CD4-positive, alpha-beta T cell treated with Interleukin-17A for 4 hours (primary cell): ENCODE results near the gene PLBD2.
A peak's percentile ranks its signal among the peaks of the same experiment; 100 is the strongest.

Experiments
- DNase-seq: peaks from one replicate; pipeline ENCODE4 v3.0.0-alpha.2; 2020; ENCODE audit warnings: mixed read lengths

PLBD2 gene

GRCh38 chr12:113358381-113359132 lies at the start of gene PLBD2:
PLBD2 (plus strand) TSS chr12:113358587; CDS start chr12:113358601, 14 bp downstream.
- DNase-seq, result peak; percentile 97

GRCh38 chr12:113310489-113310888 lies 47.9 kb upstream of the PLBD2 start:
- DNase-seq, result peak; percentile 20

DNA sequence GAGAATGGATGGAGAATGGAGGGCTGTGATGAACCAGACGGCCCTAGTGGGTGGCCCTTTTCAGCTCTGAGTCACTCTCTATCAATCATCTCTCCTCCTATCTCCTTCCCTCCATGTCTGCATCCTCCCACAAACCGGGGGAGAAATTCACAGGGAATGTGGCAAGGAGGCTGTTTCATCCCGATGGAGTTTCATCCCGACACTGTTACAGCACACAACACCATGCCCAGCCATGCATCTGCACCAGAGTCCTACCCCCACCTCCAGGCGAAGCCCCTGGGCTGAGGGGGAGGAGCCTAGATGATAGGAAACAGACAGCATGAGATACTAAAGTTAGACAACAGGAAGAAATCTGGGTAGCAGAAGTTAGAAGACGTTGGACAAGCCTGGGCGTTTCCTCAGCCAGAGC lies 44.3 kb upstream of the PLBD2 start:
- no peak for DNase-seq

DNA sequence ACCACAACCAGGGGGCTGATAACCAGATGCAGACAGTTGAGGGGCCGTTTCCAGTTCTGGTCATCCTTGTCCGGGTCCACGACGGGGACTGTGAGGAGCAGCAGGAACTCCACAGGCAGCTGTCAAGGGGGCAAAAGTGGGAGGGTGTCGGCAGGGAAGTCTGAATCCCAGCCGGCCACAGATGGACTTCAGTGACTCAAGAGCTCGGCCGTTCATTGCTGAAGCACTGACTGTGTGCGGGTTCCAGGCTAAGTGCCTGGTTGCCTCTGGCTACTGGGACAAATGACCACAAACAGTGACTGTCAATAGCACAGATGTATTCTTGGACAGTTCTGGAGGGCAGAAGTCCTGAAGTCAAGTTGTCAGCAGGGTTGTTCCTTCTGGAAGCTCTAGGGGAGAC lies 43.0 kb upstream of the PLBD2 start:
- no peak for DNase-seq

DNA sequence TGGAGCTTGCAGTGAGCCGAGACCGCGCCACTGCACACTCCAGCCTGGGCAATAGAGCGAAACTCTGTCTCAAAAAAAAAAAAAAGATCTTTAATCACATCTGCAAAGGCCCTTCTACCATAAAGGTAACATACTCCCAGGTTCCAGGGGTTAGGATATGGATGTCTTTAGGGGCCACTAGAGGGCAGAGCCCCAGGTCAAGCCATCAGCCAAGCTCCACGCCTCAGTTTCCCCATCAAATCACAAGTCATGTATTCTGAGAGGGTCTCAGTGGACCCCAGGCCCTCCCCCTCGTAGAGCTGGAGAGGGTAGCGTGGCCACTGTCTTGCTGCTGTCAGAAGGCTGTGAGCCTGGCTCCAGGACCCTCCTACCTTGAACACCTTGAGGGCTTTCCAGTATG lies 42.2 kb upstream of the PLBD2 start:
- DNase-seq, result no peak

DNA sequence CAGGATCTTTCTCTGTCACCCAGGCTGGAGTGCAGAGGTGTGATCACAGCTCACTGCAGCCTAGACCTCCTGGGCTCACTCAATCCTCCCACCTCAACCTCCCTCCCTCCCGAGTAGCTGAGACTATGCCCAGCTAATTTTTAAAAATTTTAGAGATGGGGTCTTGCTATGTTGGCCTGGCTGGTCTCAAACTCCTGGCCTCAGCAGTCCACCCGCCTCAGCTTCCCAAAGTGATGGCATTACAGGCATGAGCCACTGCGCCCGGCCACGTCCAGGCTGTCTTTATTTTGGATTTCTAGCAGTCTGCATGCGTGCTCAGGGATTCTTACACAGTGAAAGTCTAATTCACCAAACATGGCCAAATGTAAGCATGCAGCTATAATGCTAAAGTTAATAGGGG lies 41.3 kb upstream of the PLBD2 start:
- no peak for DNase-seq

DNA sequence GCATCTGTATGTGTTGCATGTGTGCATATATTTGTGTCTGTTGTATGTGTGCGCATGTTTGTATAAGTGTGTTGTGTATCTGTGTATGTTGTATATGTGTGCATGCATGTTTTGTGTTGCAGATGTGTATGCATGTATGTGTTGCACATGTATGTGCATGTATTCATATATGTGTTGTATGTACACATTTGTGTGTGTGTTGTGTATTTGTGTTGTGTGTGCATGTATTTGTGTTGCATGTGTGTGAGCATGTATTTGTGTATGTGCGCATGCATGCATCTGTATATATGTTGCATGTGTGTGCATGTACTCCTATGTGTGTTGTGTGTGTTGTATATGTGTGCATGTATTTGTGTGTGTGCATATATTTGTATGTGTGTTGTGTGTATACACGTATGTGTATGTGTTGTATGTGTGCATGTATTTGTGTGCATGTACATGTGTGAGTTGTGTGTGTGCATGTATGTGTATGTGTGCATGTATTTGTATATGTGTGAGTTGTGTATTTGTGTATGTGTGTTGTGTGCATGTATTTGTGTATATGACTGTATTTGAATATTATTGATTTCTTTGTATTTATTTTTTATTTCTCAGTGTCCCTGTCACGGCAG lies 40.2 kb upstream of the PLBD2 start:
- DNase-seq, result no peak

DNA sequence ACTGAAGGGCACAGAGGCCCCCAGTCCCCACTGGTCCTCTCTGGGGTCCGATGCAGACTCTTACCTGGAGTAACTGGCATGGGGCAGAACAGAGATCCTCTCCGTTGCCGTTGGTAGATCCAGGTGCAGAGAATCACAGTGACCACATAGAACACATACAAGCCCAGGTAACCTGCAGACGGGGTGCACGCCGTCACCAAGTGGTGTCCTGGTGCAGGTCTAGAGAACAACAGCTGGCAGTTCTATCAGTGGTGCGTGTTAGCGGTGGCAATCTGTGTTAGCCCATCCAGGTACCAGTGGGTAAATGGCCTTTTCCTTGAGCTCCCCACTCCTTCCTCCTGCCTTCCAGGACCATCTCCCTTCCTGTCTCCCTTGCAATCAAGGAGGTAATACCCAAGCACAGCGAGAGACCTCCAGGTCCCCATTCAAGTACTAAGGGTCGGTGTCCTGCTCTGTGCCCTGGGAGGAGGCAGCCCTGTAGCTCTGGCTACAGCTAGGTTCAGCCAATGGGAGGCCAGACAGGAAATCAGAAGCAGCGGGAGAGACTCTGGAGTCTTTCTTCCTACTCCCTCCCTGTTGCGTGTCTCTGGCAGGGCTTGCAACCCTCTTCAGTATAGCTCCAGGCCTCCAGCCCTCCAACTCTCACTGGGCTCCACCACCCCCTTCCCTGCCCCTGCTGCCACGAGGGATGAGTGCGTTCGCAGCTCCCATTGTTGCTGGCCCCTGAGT lies 39.3 kb upstream of the PLBD2 start:
- DNase-seq, result no peak

DNA sequence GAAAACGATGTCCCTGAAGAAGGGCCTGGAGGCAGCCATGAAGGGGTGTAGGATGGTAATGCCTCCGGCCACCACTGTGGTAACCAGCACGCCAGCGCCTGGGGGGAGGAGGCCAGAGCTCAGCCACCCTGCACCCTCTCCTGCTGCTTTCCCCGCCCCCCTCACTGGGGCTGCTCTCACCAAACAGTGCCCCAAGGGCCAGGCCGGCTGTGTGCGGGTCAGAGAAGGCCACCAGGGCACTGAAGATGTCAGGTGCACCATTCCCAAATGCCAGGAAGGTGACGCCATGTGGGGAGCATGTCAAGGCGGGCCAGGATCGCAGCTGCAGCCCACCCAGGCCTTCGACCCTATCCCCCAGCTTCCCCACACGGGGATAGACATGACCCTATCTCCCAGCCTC lies 38.0 kb upstream of the PLBD2 start:
- no peak for DNase-seq

DNA sequence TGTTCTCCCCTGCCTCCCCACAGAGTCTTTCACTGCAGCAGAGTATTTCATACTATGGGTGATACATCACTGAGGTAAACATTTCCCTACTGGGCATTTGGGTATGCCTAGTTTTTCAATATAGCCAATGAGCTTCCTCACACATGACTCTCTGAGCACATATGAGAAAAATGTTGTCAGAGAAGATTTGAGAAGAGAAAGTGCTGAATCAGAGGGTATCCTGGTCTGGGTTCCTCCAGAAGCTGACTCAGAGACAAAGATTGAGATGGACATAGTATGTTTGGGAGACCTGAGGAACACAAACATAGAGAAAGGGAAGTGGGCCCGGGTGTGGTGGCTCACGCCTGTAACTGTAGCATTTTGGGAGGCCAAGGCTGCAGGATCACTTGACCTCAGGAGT lies 36.0 kb upstream of the PLBD2 start:
- DNase-seq, result no peak

DNA sequence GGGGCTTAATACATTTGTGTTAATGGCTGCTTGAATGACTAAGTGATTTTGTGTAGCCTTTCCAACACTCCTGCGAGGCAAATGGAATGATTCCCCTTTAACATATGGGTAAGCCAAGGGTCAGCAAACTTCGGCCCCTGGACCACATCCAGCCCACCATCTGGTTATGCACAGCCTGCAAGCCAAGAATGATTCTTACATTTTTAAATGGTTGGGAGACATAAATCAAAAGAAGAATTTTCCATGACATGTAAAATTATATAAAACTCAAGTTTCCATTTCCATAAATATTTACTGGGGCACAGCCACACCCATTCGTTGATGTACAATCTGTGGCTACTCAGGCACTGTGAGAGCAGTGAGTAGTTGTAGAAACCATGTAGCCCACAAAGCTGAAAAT lies 32.5 kb upstream of the PLBD2 start:
- DNase-seq, result no peak

GRCh38 chr12:113326775-113327395 lies 31.5 kb upstream of the PLBD2 start:
- no peak for DNase-seq

DNA sequence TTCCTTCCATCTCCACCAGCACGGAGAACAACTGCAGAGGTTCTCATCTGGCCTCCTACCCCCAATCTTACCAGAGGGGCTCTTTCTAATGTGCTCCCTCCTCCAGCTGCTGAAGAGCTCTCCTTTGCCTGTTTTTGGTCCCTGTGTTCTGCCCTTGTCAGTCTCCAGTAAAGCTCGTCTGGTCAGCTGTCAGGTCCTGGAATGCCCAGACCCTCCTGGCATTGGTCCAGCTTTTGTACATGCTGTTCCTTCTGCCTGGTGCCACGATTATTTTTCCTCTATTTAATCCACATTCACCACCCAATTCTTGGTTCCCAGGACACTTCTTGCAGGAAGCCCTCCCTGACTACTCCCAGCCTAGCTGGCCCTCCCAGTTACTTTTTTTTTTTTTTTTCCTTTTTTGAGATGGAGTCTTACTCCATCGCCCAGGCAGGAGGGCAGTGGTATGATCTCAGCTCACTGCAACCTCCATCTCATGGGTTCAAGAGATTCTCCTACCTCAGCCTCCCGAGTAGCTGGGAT lies 30.0 kb upstream of the PLBD2 start:
- no peak for DNase-seq

- DNase-seq, result no peak
Observed at GRCh38 chr12:113329022-113329790, 29.2 kb upstream of the PLBD2 start.

GRCh38 chr12:113329791-113330417 lies 28.5 kb upstream of the PLBD2 start:
- no peak for DNase-seq

DNA sequence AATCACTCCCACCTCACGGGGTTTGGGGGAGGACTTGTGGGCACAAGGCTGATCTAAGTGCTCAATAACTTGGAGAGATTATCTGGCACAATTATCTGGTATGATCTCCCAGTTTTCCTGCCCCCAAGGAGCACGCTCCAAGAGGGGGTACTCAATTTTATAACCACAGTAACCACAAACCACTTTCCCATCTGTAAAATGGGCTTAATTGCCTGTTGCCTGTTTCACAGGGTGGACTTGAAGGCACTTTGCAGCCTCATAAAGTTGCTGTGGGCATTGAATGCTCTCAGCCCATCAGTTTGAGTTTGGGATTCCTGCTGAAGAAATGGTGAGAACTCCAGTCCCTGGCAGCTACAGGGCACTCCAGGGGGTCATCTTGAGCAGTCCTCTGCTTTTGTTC lies 27.9 kb upstream of the PLBD2 start:
- no peak for DNase-seq

- DNase-seq, result no peak
Observed at GRCh38 chr12:113332688-113333417, 25.5 kb upstream of the PLBD2 start.

DNA sequence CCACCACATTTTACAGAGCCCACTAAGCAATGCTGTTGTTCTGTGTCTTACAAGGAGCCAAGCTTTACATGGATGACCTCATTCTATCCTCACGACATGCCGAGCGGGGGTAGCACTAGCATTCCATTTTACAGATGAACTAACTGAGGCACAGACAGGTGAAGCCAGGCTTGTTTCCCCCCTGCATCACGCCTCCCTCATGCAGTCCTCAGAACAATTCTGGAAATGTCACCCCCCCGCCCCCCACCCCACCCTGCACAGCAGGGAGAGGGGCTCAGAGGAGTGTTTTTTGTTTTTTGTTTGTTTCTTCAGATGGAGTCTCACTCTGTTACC lies 25.0 kb upstream of the PLBD2 start:
- no peak for DNase-seq

DNA sequence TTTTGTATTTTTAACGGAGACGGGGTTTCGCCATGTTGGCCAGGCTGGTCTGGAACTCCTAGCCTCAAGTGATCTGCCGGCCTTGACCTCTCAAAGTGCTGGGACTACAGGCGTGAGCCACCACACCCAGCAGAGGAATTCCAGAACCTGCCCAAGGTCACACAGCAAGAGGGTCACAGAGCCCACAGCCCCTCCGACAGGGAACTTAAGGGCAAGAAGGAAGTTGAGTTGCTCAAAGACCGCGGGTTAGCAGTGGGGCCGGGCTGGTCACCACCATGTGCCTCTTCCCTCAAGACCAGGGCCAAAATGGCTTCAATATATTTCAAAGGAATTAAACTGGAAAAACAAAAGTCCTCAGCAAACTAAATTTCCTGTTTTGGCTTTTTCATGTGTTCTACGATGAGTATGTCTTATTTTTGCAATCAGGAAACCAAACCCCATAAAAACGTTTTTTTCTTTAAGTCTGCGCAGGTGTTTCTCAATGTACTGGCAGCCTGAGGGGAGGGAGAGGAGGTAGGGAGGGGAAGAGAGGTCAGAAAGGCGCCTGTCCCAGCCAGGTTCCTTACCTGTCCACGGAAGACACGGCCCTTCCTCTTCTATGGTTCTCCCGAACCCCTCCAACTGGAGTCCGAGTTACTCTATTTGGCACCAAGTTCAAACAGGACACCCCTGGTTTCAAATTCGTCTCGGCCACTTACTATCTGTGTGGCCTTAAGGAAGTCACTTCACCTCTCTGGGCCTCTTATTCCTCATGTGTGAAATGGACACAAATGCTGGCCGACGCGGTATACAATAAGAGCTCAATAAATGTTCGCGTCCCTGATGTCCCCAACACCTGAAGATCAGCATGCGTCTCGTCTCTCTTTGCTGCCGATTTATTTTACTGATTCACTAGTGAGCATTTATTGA lies 24.3 kb upstream of the PLBD2 start:
- peak; percentile 51 for DNase-seq

- peak; percentile 85 for DNase-seq
Observed at GRCh38 chr12:113334786-113335539, 23.4 kb upstream of the PLBD2 start, which contains the start of gene SLC8B1. SLC8B1 (minus strand) TSS chr12:113335109; CDS start chr12:113332878, 2,231 bp downstream.
